Dermis microvascular lymphatic vessel endothelial cell (primary cell): ENCODE results near the gene MYOZ3. TPM values are rescaled to one million over a fixed set of nuclear protein-coding genes. Genes with fewer than 3 reads are reported as not detected.

Source experiments
- DNase-seq, 2 donors: peaks; one replicate each; pipeline versions ENCODE4 v3.0.0 to v3.0.0-alpha.2; 2010; ENCODE audit warnings: low read depth in 2 of 2
- total RNA-seq: library from RNA; depleted of rRNA; stranded (reverse); fragments of >200 nt; gene quantifications from 2 replicates; pipeline ENCODE4 v1.2.1, GENCODE V29; 2014

Gene MYOZ3
- total RNA-seq, 1 donor from 2014 or later, result 0.13 TPM

- DNase-seq, result peak in 1 of 2 donors; percentile 61
Measured at GRCh38 chr5:150626853-150627276, 34.2 kb upstream of the MYOZ3 start.

DNA sequence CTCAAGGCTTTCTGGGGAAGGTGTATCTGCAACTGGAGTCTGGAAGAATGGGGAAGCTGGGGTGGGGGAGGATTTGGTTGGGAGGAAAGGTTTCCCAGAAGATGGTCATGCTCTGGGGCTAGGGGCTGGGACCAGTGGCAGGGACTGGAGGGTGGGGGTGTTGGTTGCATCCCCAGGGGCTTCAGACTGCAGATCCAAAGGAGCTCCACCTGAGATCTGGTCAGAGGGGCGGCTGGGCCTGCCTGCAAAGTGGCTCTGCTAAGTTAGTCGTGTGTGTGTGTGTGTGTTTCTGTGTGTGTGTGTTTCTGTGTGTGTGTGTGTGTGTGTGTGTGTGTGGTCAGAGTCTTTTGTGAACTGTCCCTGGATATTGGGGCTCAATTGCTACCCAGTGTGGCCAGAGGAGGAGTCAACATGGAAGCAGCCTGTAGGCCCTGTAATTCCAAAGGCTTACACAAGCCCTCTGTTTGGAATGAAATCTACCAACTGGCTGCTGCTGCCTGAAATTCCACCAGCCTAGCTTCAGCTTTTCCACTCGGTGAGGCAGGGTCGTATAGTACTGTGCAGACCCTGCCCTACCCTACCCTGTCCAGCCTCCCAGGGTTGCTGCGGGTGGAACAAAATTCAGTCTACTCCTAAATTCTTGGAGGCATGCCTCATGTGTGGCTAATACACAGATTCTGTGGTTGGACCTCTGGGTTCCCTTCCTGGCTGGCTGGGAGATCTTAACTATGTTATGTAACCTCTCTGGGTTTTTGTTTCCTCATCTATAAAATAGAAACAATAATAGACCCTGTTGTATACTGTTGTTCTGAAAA lies 33.1 kb upstream of the MYOZ3 start:
- no peak for DNase-seq

- no peak for DNase-seq
Measured at GRCh38 chr5:150628936-150629485, 32.0 kb upstream of the MYOZ3 start.

- no peak for DNase-seq
Measured at GRCh38 chr5:150630016-150630415, 31.0 kb upstream of the MYOZ3 start.

- DNase-seq, result no peak
Measured at GRCh38 chr5:150630461-150631325, 30.4 kb upstream of the MYOZ3 start.

DNA sequence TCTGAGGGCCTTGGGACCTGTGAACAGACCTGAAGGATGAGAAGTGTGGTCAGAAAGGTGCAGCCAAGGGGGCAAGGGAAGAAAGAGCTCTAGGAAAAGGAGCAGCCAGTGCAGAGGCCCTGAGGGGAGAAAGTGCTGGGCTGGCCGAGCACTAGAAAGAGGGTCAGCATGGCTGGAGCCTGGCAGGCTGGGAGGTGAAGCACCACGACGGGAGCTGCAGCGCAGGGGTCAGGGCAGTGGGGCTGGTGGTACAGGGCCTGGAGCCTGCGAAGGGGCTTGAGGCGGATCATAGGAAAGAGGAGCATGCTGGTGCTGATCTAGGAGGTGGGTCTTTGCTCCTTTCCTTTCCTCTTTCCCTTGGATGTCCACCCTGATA lies 29.7 kb upstream of the MYOZ3 start:
- DNase-seq, result no peak

DNA sequence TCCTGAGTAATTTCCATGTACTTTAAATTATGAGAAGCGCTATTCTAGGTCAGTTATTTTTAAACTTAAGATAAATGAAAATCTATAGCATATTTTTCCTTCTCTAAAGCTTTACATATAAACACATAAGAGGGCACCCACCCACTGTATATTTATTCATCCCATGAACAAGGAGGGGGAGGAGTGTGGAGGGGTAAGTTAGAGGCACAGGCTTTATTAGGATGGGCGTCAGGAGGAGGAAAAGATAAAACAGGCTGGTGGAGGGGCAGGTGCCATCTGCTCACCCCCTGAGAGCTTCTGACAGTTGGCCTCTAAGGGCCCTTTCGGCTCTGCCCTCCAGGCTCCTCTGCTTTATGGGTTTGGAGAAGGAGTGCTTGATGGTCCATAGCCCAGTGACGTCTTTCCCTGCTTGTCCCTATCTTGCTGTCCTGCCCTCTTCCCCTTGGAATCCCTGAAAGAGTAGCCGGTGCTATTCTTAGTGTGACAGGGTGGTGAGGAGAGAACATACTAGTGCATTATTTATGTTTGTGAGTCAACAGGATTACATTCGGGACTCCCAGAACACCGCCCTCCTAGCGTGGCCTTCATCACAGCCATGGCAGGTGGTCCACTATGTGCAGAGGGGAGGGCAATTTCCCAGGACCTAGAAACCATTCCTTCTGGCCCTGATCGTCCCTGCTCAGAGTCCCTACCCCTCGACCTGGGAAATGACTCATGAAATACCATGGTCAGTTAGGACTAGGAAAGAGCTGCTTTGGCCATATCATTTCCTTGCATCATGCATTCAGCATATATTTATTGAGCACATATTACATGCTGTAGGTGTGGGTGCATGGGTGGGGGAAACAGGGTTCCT lies 28.5 kb upstream of the MYOZ3 start:
- peak in 1 of 2 donors; percentile 81 for DNase-seq

GRCh38 chr5:150633429-150633828 lies 27.6 kb upstream of the MYOZ3 start:
- no peak for DNase-seq

GRCh38 chr5:150636391-150637244 lies 24.4 kb upstream of the MYOZ3 start:
- DNase-seq, result peak in 1 of 2 donors; percentile 83

- DNase-seq, result peak in 1 of 2 donors; percentile 84
Measured at GRCh38 chr5:150637245-150638052, 23.6 kb upstream of the MYOZ3 start.

DNA sequence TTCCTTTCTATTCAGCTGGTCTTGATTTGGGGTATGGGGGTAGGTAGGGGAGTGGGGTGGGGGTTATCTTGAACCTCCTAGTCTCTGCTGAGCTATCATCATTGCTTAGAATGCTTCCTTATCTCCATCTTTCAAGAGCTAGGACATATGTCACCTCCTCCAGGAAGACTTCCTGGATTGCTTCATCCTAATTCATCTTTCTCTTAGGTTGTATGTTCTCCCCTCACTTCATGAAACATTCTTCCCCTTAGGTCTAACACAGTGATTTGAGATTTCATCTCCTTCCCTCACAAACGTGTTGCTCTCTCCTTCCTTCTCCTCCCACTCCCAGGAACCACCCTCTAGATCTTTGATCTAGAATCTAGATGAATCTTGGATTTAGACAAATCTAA lies 23.0 kb upstream of the MYOZ3 start:
- no peak for DNase-seq

DNA sequence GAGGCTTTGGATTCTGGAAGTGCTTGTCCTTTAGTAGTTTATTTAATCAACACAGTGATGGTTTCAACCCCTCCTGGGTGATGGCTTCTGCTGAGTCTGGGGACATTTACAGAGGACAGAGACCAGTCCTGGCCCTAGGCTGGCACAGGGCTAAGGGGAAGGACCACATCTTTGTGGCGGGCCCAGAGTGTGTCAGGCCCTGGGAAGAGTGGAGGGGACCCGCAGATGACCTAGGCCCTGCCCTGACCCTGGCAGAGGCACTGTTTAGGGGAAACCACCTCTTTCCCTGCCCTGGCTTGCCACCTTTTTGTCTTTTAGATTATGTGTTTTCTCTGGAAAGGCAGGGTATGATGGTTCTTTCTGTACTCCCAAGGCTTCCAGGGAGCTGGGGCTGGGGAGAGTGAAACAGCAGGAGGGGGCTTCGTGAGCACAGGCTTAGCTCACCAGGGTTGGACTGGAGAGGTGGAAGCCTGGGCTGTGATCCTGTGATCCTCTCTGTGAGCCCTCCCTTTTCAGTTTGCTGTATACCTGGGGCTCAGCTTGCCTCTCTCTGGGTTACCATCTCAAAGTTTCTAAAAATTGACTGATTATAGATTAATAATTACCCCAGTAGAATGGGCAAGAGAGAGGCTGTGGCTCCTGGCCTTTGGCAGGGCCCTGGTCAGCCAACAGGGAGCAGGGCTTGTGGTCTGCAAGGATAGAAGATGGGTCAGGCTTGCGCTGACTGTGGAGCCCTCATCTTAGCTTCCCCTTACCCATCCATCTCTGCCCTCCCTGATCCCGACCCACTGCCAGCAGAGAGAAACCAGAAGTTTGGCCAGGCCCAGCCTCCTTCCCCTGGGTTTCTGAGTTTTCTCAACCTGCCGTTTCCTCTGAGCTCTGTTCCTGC lies 22.3 kb upstream of the MYOZ3 start:
- no peak for DNase-seq

DNA sequence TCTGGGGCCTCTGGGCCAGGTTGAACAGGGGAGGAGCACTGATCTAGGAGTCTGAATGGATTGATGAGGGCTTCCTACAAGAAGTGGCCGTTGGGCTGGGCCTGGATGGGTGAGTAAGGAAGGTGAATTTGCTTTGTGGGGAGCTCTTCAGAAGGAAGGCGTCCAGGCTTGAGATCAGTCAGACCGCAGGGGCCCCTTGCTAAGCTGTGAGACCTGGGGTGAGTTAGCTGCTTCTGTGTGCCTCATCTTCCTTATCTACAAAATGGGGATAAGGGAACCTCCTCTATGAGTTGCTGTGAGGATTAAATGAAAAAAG lies 21.7 kb upstream of the MYOZ3 start:
- DNase-seq, result no peak

DNA sequence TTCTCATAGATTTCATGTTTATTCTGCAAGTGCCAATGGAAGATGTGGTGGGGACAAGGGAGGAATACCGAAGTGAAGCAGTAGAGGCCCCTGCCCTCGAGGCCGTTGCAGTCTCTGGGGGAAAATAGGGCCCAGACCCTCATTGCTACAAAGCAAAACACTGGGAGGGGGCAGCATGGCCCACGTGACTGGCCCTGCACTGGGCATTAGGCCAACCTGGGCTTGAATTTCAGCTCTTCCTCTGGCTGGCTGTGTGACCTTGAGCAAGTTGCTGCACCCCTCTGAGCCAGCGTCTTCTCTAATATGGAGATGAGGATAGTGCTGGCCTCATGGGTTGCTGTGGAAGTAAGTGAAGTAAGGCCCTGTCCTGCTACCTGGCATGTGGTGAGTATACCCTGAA lies 21.3 kb upstream of the MYOZ3 start:
- DNase-seq, result peak in 1 of 2 donors; percentile 43

DNA sequence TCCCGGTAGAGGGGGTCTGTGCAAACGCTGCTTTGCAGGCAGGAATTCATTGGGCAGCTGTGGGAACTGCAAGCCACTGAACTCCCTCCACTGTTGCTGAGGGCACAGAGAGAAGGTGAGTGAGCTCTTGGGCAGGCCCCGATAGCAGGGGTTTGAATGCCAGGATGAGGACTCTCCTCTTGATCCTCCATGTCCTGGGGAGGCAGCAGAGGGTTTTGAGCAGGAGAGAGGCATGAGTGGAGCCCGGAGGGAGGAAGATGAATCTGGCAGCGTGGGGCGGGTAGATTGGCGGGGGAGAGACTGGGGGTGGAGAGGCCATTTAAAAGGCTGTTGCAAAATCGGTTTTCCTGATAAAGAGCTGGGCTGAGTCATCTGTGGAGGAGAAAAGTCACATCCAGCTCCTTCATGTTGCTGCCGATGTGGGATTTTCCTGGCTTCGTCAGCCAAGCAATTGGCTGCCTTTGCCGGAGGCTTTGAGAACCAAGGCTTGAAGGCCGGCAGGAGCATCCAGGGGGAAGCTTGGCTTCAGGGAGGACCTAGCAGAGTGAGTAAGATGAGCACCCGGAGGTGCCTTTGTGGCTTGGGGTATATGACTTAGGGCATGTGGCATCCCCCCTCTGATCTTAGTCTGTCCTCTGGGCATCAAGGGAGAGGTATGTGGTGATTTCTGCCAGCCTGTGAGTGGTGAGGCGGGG lies 20.6 kb upstream of the MYOZ3 start, which contains the start of gene SYNPO:
SYNPO (plus strand) TSS at position 350 of the 695 bp plus-strand sequence. CDS start 7,616 bp downstream, outside the sequence.
- DNase-seq, result peak; percentile 55 to 87

GRCh38 chr5:150641006-150641570 lies 20.0 kb upstream of the MYOZ3 start:
- peak; percentile 93 to 96 for DNase-seq

DNA sequence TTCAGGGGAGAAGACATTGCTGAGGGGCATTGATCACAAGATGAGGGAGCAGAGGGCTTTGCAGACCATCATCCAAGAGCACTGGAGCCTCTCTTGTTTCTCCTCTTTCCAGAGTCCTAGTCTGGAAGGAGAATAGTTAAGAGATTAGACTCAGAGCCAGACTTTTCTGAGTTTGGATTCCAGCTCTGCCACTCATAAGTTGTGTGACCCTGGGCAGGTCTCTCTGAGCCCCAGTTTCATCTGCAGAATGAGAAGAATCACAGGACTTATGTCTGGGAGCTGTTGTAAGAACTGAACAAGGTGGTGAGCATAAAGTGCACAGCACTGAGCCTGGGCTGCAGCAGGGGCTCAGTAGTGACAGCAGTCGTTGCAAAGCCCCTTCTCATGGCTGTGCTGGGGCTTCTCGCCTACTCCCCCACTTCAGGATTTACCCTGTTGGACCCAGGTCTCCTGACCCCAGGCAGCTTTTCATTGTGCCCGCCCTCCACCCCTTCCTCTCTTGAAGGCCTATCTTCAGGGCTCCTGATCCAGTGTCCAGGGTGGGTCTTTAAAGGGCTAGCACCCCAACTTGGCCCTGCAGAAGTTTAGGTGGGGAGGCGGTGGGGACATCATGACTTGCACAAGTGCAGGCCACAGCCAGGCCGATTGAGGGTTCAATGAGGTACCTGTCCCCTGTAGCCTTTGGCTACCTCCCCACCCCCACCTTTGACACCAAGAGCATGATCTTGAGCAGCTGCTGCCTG lies 19.1 kb upstream of the MYOZ3 start:
- DNase-seq, result no peak
